ENCODE data around the gene LMX1B.

DNA sequence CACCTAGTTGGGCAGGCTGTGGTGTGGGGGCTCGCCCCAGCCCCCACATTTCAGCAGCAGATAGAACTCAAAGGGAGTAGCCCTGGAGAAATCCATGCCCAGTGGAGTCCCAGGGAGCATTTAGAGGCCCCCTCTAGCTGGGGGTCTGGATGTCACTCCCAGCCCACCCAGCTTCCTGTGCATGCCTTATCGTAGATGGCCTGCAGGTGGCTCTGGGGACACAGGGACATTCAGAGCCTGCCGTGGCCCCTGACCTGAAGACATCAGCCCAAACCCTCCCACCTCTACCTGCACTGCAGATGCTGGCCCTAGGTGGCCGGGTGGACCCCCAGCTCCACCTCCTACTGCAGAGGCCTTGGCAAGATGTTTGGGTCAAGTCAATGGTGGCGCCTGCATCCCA is 49.0 kb upstream of the LMX1B start:
- TF ChIP-seq CEBPB (IDR thresholded peaks at IDR 0.05; ENCODE audit: low read depth, low read length) (no peak), CHD1 (IDR thresholded peaks at IDR 0.05; ENCODE audit: low read depth, low read length) (no peak), CTCF (conservative IDR thresholded peaks at IDR 0.05; ENCODE audit: low read depth, low read length) (no peak), POLR2A (IDR thresholded peaks at IDR 0.05; ENCODE audit: low read depth, low read length) (no peak), MXI1 (IDR thresholded peaks at IDR 0.05; ENCODE audit: borderline replicate concordance, low read depth, low read length) (no peak), MAZ (IDR thresholded peaks at IDR 0.05; ENCODE audit: borderline replicate concordance, low read depth, low read length) (no peak), SMC3 (IDR thresholded peaks at IDR 0.05; ENCODE audit: low read depth, low read length) (no peak), BHLHE40 (IDR thresholded peaks at IDR 0.05; ENCODE audit: low read depth, low read length) (no peak), RAD21 (IDR thresholded peaks at IDR 0.05; ENCODE audit: low read length) (no peak)
- TF ChIP-seq, protein P1, sequence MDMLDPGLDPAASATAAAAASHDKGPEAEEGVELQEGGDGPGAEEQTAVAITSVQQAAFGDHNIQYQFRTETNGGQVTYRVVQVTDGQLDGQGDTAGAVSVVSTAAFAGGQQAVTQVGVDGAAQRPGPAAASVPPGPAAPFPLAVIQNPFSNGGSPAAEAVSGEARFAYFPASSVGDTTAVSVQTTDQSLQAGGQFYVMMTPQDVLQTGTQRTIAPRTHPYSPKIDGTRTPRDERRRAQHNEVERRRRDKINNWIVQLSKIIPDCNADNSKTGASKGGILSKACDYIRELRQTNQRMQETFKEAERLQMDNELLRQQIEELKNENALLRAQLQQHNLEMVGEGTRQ (IDR thresholded peaks at IDR 0.05; ENCODE audit: low read depth, low read length) = no peak

Data from IMR-90 (cell line).